HEK293 (cell line): ENCODE measurements around the gene PIGM.

Experiments
- CTCF ChIA-PET: fragments of 350-600 bp; formaldehyde crosslinking; extraction: SDS; loops from one replicate; lab custom pipeline; 2021; ENCODE audit warnings: antibody characterized with exemption; lab: Yijun Ruan, JAX
- POLR2A ChIA-PET: fragments of 300-600 bp; formaldehyde crosslinking; extraction: SDS; loops from one replicate; lab custom pipeline; 2020; ENCODE audit warnings: antibody characterized with exemption, inconsistent platforms; lab: Yijun Ruan, JAX
- H3K27ac ChIP-seq: fragments of 200-500 bp; sonication (Bioruptor generic); 2 replicates; pipeline ENCODE4 v1.5.1; 2014; ENCODE audit warnings: low read depth, low read length, control low read depth, inconsistent platforms; ENCODE audit errors: extremely low read depth
- H3K36me3 ChIP-seq, 2 experiments: fragments of 200-500 bp in 1 of 2; sonication (Bioruptor generic) in 1 of 2; 1 replicate in 1 of 2; 2 replicates in 1 of 2; pipeline ENCODE4 v1.5.1; 2014 to 2017; ENCODE audit warnings: inconsistent platforms in 2 of 2, low read length in 2 of 2; ENCODE audit not compliant: control insufficient read depth in 2 of 2, insufficient read depth in 1 of 2
- H3K4me1 ChIP-seq: fragments of 200-500 bp; sonication (Bioruptor generic); 2 replicates; pipeline ENCODE4 v1.5.1; 2014; ENCODE audit warnings: mild to moderate bottlenecking, low read length, inconsistent platforms; ENCODE audit not compliant: control insufficient read depth, insufficient read depth
- H3K4me3 ChIP-seq: 2 replicates; pipeline ENCODE4 v1.5.1; 2011; ENCODE audit warnings: low read depth, mild to moderate bottlenecking, control low read depth, low read length, moderate library complexity
- H3K9me3 ChIP-seq: fragments of 200-500 bp; sonication (Bioruptor generic); 2 replicates; pipeline ENCODE4 v1.5.1; 2014; ENCODE audit warnings: low read depth, low read length, inconsistent platforms; ENCODE audit not compliant: control insufficient read depth, insufficient read depth
- BCL11A ChIP-seq: fragments of 450-650 bp; formaldehyde crosslinking; IDR thresholded peaks from 2 replicates; pipeline ENCODE4 v1.5.1; 2016; ENCODE audit warnings: low read depth, missing biosample characterization, missing genetic modification characterization
- BCL6B ChIP-seq: fragments of 450-650 bp; formaldehyde crosslinking; IDR thresholded peaks from 2 replicates; pipeline ENCODE4 v1.5.1; 2017; ENCODE audit warnings: missing biosample characterization, missing genetic modification characterization
- CTCF ChIP-seq: fragments of 450-650 bp; formaldehyde crosslinking; IDR thresholded peaks from 2 replicates; pipeline ENCODE4 v1.5.1; 2016; ENCODE audit warnings: missing biosample characterization, missing genetic modification characterization
- GLIS1 ChIP-seq: fragments of 450-650 bp; formaldehyde crosslinking; IDR thresholded peaks from 2 replicates; pipeline ENCODE4 v1.5.1; 2016; ENCODE audit warnings: missing biosample characterization, missing genetic modification characterization
- MEIS1 ChIP-seq: sonication (generic); formaldehyde crosslinking; IDR thresholded peaks from 2 replicates; pipeline ENCODE4 v1.8.1; 2022; ENCODE audit warnings: missing genetic modification reagents, mild to moderate bottlenecking, borderline replicate concordance
- OVOL3 ChIP-seq: fragments of 450-650 bp; formaldehyde crosslinking; IDR thresholded peaks from 2 replicates; pipeline ENCODE4 v1.5.1; 2016; ENCODE audit warnings: missing biosample characterization, missing genetic modification characterization
- PATZ1 ChIP-seq: fragments of 450-650 bp; formaldehyde crosslinking; IDR thresholded peaks from 2 replicates; pipeline ENCODE4 v1.5.1; 2016; ENCODE audit warnings: missing biosample characterization, missing genetic modification characterization
- WT1 ChIP-seq: fragments of 450-650 bp; formaldehyde crosslinking; IDR thresholded peaks from 2 replicates; pipeline ENCODE4 v1.5.1; 2016; ENCODE audit warnings: missing biosample characterization, missing genetic modification characterization
- ZBTB10 ChIP-seq: fragments of 450-650 bp; formaldehyde crosslinking; IDR thresholded peaks from 2 replicates; pipeline ENCODE4 v1.5.1; 2016; ENCODE audit warnings: missing biosample characterization, missing genetic modification characterization
- ZBTB17 ChIP-seq: fragments of 450-650 bp; formaldehyde crosslinking; IDR thresholded peaks from 2 replicates; pipeline ENCODE4 v1.5.1; 2016; ENCODE audit warnings: missing biosample characterization, missing genetic modification characterization
- ZBTB20 ChIP-seq: fragments of 450-650 bp; formaldehyde crosslinking; IDR thresholded peaks from 2 replicates; pipeline ENCODE4 v1.5.1; 2016; ENCODE audit warnings: missing biosample characterization, missing genetic modification characterization
- ZIC2 ChIP-seq: fragments of 450-650 bp; formaldehyde crosslinking; IDR thresholded peaks from 2 replicates; pipeline ENCODE4 v1.5.1; 2016; ENCODE audit warnings: missing biosample characterization, missing genetic modification characterization
- ZNF16 ChIP-seq: fragments of 450-650 bp; formaldehyde crosslinking; IDR thresholded peaks from 2 replicates; pipeline ENCODE4 v1.5.1; 2016; ENCODE audit warnings: low read depth, missing biosample characterization, missing genetic modification characterization
- ZNF341 ChIP-seq: fragments of 450-650 bp; formaldehyde crosslinking; IDR thresholded peaks from 2 replicates; pipeline ENCODE4; 2016; ENCODE audit warnings: low read depth, missing biosample characterization, missing genetic modification characterization
- ZNF488 ChIP-seq: fragments of 450-650 bp; formaldehyde crosslinking; IDR thresholded peaks from 2 replicates; pipeline ENCODE4 v1.5.1; 2016; ENCODE audit warnings: missing biosample characterization, missing genetic modification characterization
- ZNF501 ChIP-seq: fragments of 450-650 bp; formaldehyde crosslinking; IDR thresholded peaks from 2 replicates; pipeline ENCODE4 v1.5.1; 2016; ENCODE audit warnings: missing biosample characterization, missing genetic modification characterization
- ZNF654 ChIP-seq: fragments of 450-650 bp; formaldehyde crosslinking; IDR thresholded peaks from 2 replicates; pipeline ENCODE4 v1.5.1; 2016; ENCODE audit warnings: low read depth, missing biosample characterization, missing genetic modification characterization
- ZNF704 ChIP-seq: fragments of 450-650 bp; formaldehyde crosslinking; IDR thresholded peaks from 2 replicates; pipeline ENCODE4 v1.5.1; 2016; ENCODE audit warnings: missing biosample characterization, missing genetic modification characterization

The PIGM gene

GRCh38 chr1:160046494-160047110 is 14.8 kb upstream of the PIGM start (continued):
- TF ChIP-seq WT1 (tag by site-specific recombination) (no peak), ZBTB20 (tag by site-specific recombination) (no peak), CTCF (tag by site-specific recombination) (peak; percentile 59), ZNF488 (tag by site-specific recombination) (no peak), ZNF501 (tag by site-specific recombination) (no peak), OVOL3 (tag by site-specific recombination) (no peak), GLIS1 (tag by site-specific recombination) (peak; percentile 100), ZBTB17 (tag by site-specific recombination) (peak; percentile 48; the same call in 1 of the 2 replicates), ZIC2 (tag by site-specific recombination) (peak; percentile 99), ZNF16 (no peak), ZNF704 (tag by site-specific recombination) (no peak), PATZ1 (tag by site-specific recombination) (peak; percentile 89), ZNF654 (tag by site-specific recombination) (peak; percentile 59), ZBTB10 (0 out of 2 replicates have a peak, but pooled peaks have one; percentile 46), ZNF341 (tag by site-specific recombination) (peak; percentile 89)

- Histone ChIP-seq H3K4me3 (no peak overlapping the region), H3K4me1 (no peaks in the 10 kb centered on the region), H3K9me3 (no peaks in the 10 kb centered on the region), H3K36me3 (no peaks in the 10 kb centered on the region), H3K27ac (no peak overlapping the region)
- POLR2A ChIA-PET = no interaction called here
- TF ChIP-seq MEIS1 (CRISPR knock-in tag) (no peak), BCL11A (tag by site-specific recombination) (no peak), BCL6B (tag by site-specific recombination) (no peak)
- CTCF ChIA-PET = interaction anchor here (0.6 to 25.0 kb wide), 25 partner anchors 8 to 573 kb away, joined by 3 to 541 read pairs (median 6); partner anchors contain the start of genes IGSF8, KCNJ9 and PIGM
These were observed 13.9 kb upstream of the PIGM start for GRCh38 chr1:160045653-160046052.
